Subcutaneous adipose tissue (tissue), 4 donors: Measurements from ENCODE around the gene SLC29A1. TPM values are rescaled to one million over a fixed set of nuclear protein-coding genes. Genes with fewer than 3 reads are reported as not detected.

Source experiments
- CTCF ChIP-seq: fragments of 450-650 bp; IDR thresholded peaks from one replicate; pipeline ENCODE4 v1.5.1; 2016; ENCODE audit warnings: low read depth, mild to moderate bottlenecking, control low read depth, antibody characterized with exemption, moderate library complexity
- total RNA-seq, 4 donors: library from RNA; depleted of rRNA; stranded (reverse); fragments of >200 nt; gene quantifications; one replicate each; pipeline ENCODE4 v1.1.0, GENCODE V29; 2016

SLC29A1 gene
- total RNA-seq, 4 donors from 2014 or later: 86.3 to 150 (median 113) TPM

GRCh38 chr6:44229376-44230033, 6.1 kb downstream of the SLC29A1 start:
- TF ChIP-seq CTCF: no peak

- no peak for TF ChIP-seq CTCF
Measured at GRCh38 chr6:44230034-44230675, 6.8 kb downstream of the SLC29A1 start.

GRCh38 chr6:44232676-44233566, 9.5 kb downstream of the SLC29A1 start:
- TF ChIP-seq CTCF: no peak

GRCh38 chr6:44233567-44234100, 10.2 kb downstream of the SLC29A1 start:
- no peak for TF ChIP-seq CTCF

GRCh38 chr6:44234101-44235025, 11.0 kb downstream of the SLC29A1 start:
- no peak for TF ChIP-seq CTCF

- no peak for TF ChIP-seq CTCF
Measured at GRCh38 chr6:44235269-44235668, 11.9 kb downstream of the SLC29A1 start.
